Subcutaneous abdominal adipose tissue (tissue), 5 donors: ENCODE measurements around the gene WDSUB1.

Source experiments
- H3K27ac ChIP-seq: one replicate; pipeline ENCODE4 v1.7.0; 2013; ENCODE audit warnings: low read depth, mild to moderate bottlenecking, inconsistent platforms, low read length, moderate library complexity
- H3K27me3 ChIP-seq, 5 donors: one replicate each; pipeline ENCODE4 v1.7.0; 2013; ENCODE audit warnings: low read length in 5 of 5, inconsistent platforms in 1 of 5; ENCODE audit not compliant: control insufficient read depth in 5 of 5, insufficient read depth in 4 of 5
- H3K36me3 ChIP-seq, 5 donors: one replicate each; pipeline ENCODE4 v1.7.0; 2013; ENCODE audit warnings: low read length in 5 of 5; ENCODE audit not compliant: control insufficient read depth in 5 of 5, insufficient read depth in 5 of 5
- H3K4me1 ChIP-seq, 5 donors: one replicate each; pipeline ENCODE4 v1.7.0; 2013; ENCODE audit warnings: low read length in 5 of 5, mild to moderate bottlenecking in 3 of 5, moderate library complexity in 1 of 5; ENCODE audit not compliant: control insufficient read depth in 5 of 5, insufficient read depth in 5 of 5
- H3K4me3 ChIP-seq, 5 donors: one replicate each; pipeline ENCODE4 v1.7.0; 2013; ENCODE audit warnings: low read length in 5 of 5, low read depth in 1 of 5
- H3K9ac ChIP-seq, 5 donors: one replicate each; pipeline ENCODE4 v1.7.0; 2013; ENCODE audit warnings: low read length in 5 of 5, mild to moderate bottlenecking in 4 of 5, moderate library complexity in 3 of 5
- H3K9me3 ChIP-seq, 5 donors: one replicate each; pipeline ENCODE4 v1.7.0; 2013; ENCODE audit warnings: low read length in 5 of 5; ENCODE audit not compliant: control insufficient read depth in 5 of 5
- donor health status: healthy.
- donor health status: healthy.
- donor health status: healthy.
- donor health status: healthy.
- donor health status: healthy.

Gene WDSUB1, protein sequence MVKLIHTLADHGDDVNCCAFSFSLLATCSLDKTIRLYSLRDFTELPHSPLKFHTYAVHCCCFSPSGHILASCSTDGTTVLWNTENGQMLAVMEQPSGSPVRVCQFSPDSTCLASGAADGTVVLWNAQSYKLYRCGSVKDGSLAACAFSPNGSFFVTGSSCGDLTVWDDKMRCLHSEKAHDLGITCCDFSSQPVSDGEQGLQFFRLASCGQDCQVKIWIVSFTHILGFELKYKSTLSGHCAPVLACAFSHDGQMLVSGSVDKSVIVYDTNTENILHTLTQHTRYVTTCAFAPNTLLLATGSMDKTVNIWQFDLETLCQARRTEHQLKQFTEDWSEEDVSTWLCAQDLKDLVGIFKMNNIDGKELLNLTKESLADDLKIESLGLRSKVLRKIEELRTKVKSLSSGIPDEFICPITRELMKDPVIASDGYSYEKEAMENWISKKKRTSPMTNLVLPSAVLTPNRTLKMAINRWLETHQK

DNA sequence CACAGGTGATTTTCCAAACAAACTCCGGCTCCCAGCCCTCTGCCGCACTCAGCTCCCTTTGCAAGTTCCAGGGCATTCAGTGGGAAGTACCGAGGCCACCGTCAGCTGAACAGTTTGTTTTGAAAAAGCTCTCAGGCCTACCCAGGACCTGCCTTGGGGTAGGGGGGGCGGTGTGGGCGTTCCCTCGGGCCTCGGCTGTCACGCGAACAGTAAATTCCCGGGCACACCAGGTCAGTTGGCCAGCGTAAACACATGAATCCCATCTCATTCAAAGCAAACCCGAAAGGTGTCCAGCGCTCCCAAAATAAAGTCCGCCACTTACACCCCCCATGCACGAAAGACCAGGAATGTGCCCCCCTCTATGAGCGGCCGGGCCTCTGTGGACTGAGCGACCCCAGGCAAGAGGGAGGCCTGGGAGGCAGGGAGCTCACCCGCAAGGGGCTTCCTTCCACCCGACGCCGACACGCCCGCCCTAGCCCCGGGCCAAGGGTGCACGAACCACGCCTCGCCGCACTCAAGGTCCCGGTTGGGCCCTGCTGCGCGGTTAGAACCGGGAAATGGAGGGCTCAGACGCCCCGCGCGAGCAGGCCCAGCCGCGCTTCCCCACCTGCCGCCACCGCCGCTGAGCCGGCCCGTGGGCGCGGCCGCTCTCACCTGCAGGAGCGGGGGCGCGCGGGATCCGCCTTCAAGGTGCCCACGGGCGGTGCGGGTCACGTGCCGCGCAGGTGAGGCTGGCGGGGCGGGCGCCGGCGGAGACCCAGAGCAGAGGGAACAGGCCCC lies at the start of gene WDSUB1:
Gene WDSUB1 (minus strand): TSS at position 775 of the 780 bp plus-strand sequence. CDS start 3,634 bp downstream, outside the sequence.
- Histone ChIP-seq H3K36me3 (peaks cover 2 to 10% (median 5%) of the 10 kb centered on the region in 5 donors), H3K4me3 (peak within 1 kb of the TSS; percentile 73 to 94 (median 91)), H3K27ac (peak within 1 kb of the TSS; percentile 88), H3K4me1 (peaks cover 5 to 27% (median 26%) of the 10 kb centered on the region in 5 donors), H3K27me3 (no peaks in the 10 kb centered on the region), H3K9me3 (no peaks in the 10 kb centered on the region), H3K9ac (peak within 1 kb of the TSS; percentile 76 to 93 (median 83))

DNA sequence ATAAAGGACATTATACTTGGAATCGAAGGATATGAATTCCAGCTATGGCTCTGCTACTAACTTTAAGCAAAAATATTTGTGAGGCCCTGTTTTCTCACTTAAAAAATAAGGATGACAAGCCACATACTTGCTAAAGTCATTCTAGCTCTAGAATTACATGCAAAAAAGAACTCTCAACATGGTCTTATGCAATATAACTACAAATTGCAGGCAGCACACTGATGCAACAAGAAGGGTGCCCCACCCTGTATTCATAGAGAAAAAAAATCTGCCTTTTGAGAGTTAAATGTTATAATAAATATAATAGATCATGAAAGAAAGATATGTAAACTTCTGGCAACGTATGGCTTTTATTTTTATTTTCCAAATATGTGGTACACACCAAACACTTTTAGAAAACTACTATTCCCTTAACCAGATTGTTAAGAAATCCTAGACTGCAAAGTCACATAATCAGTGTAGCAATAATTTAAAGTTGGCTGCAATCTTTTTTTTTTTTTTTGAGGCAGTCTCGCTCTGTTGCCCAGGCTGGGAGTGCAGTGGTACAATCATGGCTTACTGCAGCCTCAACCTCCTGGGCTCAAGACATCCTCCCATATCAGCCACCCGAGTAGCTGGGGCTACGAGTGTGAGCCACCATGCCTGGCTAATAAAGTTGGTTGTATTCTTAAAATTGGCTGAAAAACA lies 40.2 kb upstream of the WDSUB1 start:
- no peaks in the 10 kb centered on the region for H3K9me3 ChIP-seq
- H3K36me3 ChIP-seq = peaks cover 23 to 33% (median 27%) of the 10 kb centered on the region in 5 donors
- H3K27me3 ChIP-seq = no peaks in the 10 kb centered on the region
- H3K27ac ChIP-seq = peak overlapping the region; percentile 69
- no peak overlapping the region for H3K4me3 ChIP-seq
- no peak overlapping the region for H3K9ac ChIP-seq
- peaks cover 0 to 7% (median 3%) of the 10 kb centered on the region in 5 donors for H3K4me1 ChIP-seq

DNA sequence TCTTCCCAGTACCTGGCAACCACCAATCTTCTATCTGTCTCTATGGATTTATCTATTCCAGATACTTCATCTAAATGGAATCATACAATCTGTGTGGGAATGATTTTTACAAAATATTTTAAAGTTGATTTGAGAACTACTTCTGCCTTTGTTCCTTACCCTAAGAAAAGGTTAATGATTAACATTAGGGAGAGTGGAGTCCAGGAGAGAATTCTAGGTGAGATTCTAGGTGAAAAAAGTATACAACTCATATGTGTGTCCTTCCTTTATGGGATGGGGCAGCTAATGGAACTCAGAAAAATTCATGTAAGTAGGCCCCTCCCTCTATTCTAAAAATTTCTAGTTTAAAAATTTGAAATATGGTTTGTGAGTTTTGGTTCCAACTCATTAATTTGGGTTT lies 35.9 kb upstream of the WDSUB1 start:
- Histone ChIP-seq H3K4me1 (peaks cover 0 to 7% (median 3%) of the 10 kb centered on the region in 5 donors), H3K9ac (no peak overlapping the region), H3K27ac (peak overlapping the region; percentile 59), H3K4me3 (no peak overlapping the region), H3K27me3 (no peaks in the 10 kb centered on the region), H3K36me3 (peaks cover 13 to 31% (median 17%) of the 10 kb centered on the region in 5 donors), H3K9me3 (no peaks in the 10 kb centered on the region)

DNA sequence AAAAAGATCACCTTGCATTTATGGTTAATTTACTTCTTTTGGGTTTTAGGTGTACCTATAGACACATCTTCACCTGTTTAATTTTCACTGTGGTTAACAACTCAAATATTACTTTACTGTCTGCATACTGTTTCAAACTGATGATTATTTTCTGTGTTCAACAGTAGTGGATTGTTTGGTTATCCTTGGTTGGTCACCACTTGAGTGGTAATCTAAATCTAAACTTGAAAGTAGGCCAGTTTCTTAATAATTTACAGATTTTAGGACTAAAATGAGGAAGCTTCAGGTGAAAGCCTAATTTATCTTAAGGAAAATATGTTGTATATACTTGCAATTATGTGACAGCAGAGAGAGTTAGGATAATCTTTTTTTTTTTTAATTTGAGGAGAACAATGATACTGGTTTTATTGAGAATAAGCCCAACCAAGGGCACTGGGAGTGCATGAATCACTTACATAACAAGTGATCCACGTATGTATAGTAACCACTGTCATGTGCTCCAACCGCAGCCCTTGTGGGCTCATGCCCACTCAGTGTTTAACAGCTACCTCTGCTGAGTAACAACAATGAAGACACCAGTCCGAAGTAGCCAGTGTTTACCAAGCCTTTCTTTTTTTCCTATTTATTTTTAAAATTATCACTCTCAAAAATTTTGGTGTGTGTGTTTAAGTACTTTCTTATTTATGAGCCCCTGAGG lies 31.0 kb upstream of the WDSUB1 start:
- Histone ChIP-seq H3K4me3 (no peak overlapping the region), H3K27me3 (no peaks in the 10 kb centered on the region), H3K36me3 (peaks cover 14 to 31% (median 16%) of the 10 kb centered on the region in 5 donors), H3K4me1 (peaks cover 0 to 4% (median 0%) of the 10 kb centered on the region in 5 donors), H3K9ac (no peak overlapping the region), H3K9me3 (no peaks in the 10 kb centered on the region), H3K27ac (no peak overlapping the region)

DNA sequence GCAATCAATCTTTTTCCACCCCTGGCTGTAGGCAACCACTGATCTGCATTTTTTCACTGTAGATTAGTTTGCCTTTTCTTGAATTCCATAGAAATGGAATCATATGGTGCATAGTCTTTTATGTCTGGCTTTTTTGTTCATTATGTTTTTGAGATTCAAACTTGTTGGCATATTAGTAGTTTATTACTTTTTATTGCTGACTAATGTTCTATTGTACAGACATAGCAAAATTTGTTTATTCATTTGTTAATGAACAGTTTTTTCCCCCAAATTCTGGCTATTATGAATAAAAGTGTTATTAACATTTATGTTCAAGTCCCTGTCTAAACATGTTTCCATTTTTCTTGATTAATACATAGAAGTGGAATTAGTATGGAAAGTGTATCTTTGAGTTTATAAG lies 21.4 kb upstream of the WDSUB1 start:
- Histone ChIP-seq H3K27ac (no peak overlapping the region), H3K4me1 (peaks cover 0 to 3% (median 0%) of the 10 kb centered on the region in 5 donors), H3K36me3 (peaks cover 0 to 2% (median 0%) of the 10 kb centered on the region in 5 donors), H3K27me3 (no peaks in the 10 kb centered on the region), H3K4me3 (no peak overlapping the region), H3K9me3 (no peaks in the 10 kb centered on the region), H3K9ac (no peak overlapping the region)

DNA sequence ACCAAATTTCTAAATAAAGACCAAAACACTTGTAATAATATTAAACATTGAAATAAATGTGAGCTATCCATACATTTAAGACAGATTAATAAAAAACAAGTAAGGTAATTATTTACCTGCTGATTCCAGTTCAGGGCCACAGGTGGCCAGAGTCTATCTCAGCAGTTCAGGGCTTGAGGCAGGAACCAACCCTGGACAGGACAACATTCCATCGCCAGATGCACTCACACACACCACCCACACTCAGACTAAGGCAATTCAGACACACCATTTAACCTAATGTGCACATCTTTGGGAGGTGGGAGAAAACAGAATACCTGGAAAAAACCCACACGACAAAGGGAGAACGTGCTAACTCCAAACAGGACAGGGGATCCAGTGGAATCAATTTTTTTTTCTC lies 14.1 kb upstream of the WDSUB1 start:
- Histone ChIP-seq H3K4me3 (no peak overlapping the region), H3K27ac (no peak overlapping the region), H3K4me1 (no peaks in the 10 kb centered on the region), H3K9me3 (no peaks in the 10 kb centered on the region), H3K27me3 (no peaks in the 10 kb centered on the region), H3K36me3 (no peaks in the 10 kb centered on the region), H3K9ac (no peak overlapping the region)

DNA sequence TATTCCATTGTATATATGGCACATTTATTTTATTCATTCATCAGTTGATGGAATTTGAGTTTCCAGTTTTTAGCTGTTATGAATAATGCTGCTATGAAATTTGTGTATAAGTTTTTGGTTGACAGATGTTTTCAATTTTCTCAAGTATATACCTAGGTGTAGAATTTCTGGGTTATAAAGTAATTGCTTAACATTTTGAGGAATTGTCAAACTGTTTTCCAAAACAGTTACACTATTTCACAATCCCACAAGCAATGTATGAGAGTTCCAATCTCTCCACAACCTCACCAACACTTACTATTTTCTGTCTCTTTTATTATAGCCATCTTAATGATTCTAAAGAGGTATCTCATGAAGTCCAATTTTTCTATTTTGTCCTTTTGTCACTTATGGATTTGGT lies 12.5 kb upstream of the WDSUB1 start:
- H3K27ac ChIP-seq = no peak overlapping the region
- H3K9ac ChIP-seq = no peak overlapping the region
- no peaks in the 10 kb centered on the region for H3K4me1 ChIP-seq
- no peaks in the 10 kb centered on the region for H3K27me3 ChIP-seq
- no peaks in the 10 kb centered on the region for H3K9me3 ChIP-seq
- no peaks in the 10 kb centered on the region for H3K36me3 ChIP-seq
- no peak overlapping the region for H3K4me3 ChIP-seq

DNA sequence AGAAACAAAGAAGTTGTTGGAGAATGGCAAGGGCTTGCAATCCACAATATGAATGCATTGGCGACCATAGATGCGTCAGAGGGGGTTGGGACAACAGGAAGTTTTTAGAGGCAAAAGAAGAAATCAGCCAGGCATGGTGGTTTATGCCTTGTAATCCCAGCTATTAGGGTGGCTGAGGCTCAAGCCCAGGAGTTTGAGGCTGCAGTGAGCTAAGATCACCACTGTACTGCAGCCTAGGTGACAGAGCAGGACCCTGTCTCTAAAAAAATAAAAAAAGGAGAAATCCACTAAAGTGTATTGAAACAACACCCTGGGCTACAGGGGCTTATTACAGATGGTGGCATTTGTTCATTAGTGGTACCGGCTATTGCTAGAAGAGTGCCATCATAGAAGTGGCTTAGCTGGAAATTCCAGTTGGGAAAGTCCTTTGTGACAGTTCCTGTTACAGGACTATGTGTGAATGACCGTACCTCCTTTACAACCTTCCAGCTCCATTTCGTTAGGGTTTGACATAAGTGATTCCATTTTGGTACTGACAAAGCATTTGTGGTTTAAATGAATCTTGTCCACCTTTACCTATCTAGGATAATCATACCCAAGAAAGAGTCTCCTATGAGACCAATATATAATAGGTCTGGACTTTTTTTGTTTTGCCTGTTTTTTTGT lies 10.7 kb upstream of the WDSUB1 start:
- Histone ChIP-seq H3K27ac (no peak overlapping the region), H3K4me3 (no peak overlapping the region), H3K27me3 (no peaks in the 10 kb centered on the region)

DNA sequence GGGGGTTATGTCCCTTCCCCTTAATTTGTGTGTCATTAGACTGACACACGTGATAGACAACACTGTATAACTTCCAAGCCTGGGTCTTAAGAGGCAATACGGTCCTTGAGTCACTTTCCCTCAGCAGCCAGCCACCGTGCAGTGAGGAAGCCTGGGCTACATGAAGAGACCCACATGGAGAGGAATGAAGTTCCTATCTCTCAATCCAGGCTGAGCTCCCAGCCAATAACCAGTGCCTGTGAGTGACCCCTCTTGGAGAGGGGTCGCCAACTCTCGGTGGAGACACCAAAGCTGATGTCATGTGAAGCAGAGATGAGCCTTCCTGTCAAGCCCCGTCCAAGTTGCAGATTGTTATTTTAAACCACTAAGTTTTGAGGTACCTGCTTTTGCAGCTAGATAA lies 5.7 kb upstream of the WDSUB1 start:
- no peak overlapping the region for H3K4me3 ChIP-seq
- H3K9ac ChIP-seq = no peak overlapping the region
- H3K4me1 ChIP-seq = peaks cover 0 to 13% (median 9%) of the 10 kb centered on the region in 5 donors
- H3K36me3 ChIP-seq = no peaks in the 10 kb centered on the region
- no peaks in the 10 kb centered on the region for H3K27me3 ChIP-seq
- no peaks in the 10 kb centered on the region for H3K9me3 ChIP-seq
- no peak overlapping the region for H3K27ac ChIP-seq

More for the DNA sequence above, 10.7 kb upstream of the WDSUB1 start:
- Histone ChIP-seq H3K36me3 (no peaks in the 10 kb centered on the region), H3K4me1 (no peaks in the 10 kb centered on the region), H3K9me3 (no peaks in the 10 kb centered on the region), H3K9ac (no peak overlapping the region)
